ENCODE measurements around the gene PSENEN.

PSENEN gene

DNA sequence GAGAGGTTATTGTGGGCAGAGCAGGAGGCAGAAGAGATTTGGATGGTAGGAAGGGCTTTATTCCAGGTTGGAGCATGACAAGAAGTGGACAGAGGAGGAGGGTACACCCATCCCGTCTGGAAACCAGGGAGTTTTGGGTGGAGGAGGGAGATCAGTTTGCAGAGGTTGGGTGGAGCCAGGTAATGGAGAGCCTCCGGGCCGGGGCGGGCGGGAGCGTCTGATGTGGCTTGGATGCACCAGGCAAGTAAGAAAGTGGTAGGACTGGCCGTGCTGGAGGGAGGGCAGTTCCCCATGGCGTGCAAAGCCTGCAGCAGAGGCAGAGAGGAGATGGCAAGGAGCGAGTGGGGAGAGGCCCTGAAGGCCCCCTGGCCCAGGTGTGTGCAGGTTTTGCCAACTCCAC is 14.1 kb upstream of the PSENEN start (continued):
- TF ChIP-seq, protein P1, sequence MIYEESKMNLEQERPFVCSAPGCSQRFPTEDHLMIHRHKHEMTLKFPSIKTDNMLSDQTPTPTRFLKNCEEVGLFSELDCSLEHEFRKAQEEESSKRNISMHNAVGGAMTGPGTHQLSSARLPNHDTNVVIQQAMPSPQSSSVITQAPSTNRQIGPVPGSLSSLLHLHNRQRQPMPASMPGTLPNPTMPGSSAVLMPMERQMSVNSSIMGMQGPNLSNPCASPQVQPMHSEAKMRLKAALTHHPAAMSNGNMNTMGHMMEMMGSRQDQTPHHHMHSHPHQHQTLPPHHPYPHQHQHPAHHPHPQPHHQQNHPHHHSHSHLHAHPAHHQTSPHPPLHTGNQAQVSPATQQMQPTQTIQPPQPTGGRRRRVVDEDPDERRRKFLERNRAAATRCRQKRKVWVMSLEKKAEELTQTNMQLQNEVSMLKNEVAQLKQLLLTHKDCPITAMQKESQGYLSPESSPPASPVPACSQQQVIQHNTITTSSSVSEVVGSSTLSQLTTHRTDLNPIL (CRISPR knock-in tag; IDR thresholded peaks at IDR 0.05; ENCODE audit: low read depth) = no peak
- no peak for TF ChIP-seq ZFP3 (CRISPR knock-in tag; IDR thresholded peaks at IDR 0.05)
- TF ChIP-seq ZNF70 (CRISPR knock-in tag; IDR thresholded peaks at IDR 0.05) = no peak
- TF ChIP-seq ISL1 (CRISPR knock-in tag; IDR thresholded peaks at IDR 0.05) = no peak
- no peak for TF ChIP-seq PPARA (CRISPR knock-in tag; IDR thresholded peaks at IDR 0.05; ENCODE audit: borderline replicate concordance)
- TF ChIP-seq ZNF8 (CRISPR knock-in tag; IDR thresholded peaks at IDR 0.05) = no peak
- TF ChIP-seq, protein P2, sequence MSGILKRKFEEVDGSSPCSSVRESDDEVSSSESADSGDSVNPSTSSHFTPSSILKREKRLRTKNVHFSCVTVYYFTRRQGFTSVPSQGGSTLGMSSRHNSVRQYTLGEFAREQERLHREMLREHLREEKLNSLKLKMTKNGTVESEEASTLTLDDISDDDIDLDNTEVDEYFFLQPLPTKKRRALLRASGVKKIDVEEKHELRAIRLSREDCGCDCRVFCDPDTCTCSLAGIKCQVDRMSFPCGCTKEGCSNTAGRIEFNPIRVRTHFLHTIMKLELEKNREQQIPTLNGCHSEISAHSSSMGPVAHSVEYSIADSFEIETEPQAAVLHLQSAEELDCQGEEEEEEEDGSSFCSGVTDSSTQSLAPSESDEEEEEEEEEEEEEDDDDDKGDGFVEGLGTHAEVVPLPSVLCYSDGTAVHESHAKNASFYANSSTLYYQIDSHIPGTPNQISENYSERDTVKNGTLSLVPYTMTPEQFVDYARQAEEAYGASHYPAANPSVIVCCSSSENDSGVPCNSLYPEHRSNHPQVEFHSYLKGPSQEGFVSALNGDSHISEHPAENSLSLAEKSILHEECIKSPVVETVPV (CRISPR knock-in tag; IDR thresholded peaks at IDR 0.05) = no peak
- no peak for TF ChIP-seq ZC3H10 (CRISPR knock-in tag; IDR thresholded peaks at IDR 0.05)
- no peak for TF ChIP-seq ZNF565 (CRISPR knock-in tag; conservative IDR thresholded peaks at IDR 0.05; ENCODE audit: low read depth)
- no peak for TF ChIP-seq RARB (CRISPR knock-in tag; IDR thresholded peaks at IDR 0.05)
- no peak for TF ChIP-seq CSDC2 (CRISPR knock-in tag; IDR thresholded peaks at IDR 0.05)
- no peak for TF ChIP-seq OSR1 (CRISPR knock-in tag; IDR thresholded peaks at IDR 0.05)
- TF ChIP-seq ZFP30 (CRISPR knock-in tag; IDR thresholded peaks at IDR 0.05) = no peak

DNA sequence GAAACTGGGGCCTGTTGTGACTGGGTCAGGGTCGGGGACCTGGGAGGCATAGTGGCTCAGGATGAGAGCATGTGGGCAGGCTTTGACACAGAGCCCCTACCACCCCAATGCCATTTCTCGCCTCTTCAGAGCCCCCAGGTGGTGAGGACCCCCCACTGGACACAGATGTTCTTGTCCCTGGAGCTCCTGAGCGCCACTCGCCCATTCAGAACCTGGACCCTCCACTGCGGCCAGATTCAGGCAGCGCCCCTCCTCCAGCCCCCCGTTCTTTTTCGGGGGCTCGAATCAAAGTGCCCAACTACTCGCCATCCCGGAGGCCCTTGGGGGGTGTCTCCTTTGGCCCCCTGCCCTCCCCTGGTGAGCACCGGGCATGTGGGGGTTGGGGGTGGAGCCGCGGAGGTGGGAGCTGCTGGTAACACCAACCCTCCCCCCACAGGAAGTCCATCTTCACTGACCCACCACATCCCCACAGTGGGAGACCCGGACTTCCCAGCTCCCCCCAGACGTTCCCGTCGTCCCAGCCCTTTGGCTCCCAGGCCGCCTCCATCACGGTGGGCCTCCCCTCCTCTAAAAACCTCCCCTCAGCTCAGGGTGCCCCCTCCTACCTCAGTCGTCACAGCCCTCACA is 13.6 kb upstream of the PSENEN start:
- TF ChIP-seq, protein P3, sequence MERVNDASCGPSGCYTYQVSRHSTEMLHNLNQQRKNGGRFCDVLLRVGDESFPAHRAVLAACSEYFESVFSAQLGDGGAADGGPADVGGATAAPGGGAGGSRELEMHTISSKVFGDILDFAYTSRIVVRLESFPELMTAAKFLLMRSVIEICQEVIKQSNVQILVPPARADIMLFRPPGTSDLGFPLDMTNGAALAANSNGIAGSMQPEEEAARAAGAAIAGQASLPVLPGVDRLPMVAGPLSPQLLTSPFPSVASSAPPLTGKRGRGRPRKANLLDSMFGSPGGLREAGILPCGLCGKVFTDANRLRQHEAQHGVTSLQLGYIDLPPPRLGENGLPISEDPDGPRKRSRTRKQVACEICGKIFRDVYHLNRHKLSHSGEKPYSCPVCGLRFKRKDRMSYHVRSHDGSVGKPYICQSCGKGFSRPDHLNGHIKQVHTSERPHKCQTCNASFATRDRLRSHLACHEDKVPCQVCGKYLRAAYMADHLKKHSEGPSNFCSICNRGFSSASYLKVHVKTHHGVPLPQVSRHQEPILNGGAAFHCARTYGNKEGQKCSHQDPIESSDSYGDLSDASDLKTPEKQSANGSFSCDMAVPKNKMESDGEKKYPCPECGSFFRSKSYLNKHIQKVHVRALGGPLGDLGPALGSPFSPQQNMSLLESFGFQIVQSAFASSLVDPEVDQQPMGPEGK (CRISPR knock-in tag; IDR thresholded peaks at IDR 0.05; ENCODE audit: borderline replicate concordance) = no peak
- TF ChIP-seq RARB (CRISPR knock-in tag; IDR thresholded peaks at IDR 0.05) = no peak
- TF ChIP-seq ZNF70 (CRISPR knock-in tag; IDR thresholded peaks at IDR 0.05) = no peak
- no peak for TF ChIP-seq ZNF8 (CRISPR knock-in tag; IDR thresholded peaks at IDR 0.05)
- no peak for TF ChIP-seq TOX (CRISPR knock-in tag; IDR thresholded peaks at IDR 0.05; ENCODE audit: borderline replicate concordance)
- no peak for TF ChIP-seq ARNTL (CRISPR knock-in tag; IDR thresholded peaks at IDR 0.05; ENCODE audit: borderline replicate concordance, low read depth)
- no peak for TF ChIP-seq ZFP30 (CRISPR knock-in tag; IDR thresholded peaks at IDR 0.05)
- no peak for TF ChIP-seq PPARA (CRISPR knock-in tag; IDR thresholded peaks at IDR 0.05; ENCODE audit: borderline replicate concordance)
- no peak for TF ChIP-seq ESRRG (CRISPR knock-in tag; IDR thresholded peaks at IDR 0.05)
- no peak for ATAC-seq

DNA sequence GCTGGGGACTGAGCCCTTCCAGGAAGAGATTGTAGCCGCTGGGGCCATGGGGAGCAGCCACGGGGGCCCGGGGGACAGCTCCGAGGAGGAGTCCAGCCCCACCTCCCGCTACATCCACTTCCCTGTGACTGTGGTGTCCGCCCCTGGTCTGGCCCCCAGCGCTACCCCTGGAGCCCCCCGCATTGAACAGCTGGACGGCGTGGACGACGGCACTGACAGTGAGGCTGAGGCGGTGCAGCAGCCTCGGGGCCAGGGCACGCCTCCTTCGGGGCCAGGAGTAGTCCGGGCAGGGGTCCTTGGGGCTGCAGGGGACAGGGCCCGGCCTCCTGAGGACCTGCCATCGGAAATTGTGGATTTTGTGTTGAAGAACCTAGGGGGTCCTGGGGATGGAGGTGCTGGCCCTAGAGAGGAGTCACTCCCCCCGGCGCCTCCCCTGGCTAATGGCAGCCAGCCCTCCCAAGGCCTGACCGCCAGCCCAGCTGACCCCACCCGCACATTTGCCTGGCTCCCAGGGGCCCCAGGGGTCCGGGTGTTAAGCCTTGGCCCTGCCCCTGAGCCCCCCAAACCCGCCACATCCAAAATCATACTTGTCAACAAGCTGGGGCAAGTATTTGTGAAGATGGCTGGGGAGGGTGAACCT is 12.8 kb upstream of the PSENEN start:
- TF ChIP-seq GLIS3 (CRISPR knock-in tag; IDR thresholded peaks at IDR 0.05) = no peak
- no peak for TF ChIP-seq PPARA (CRISPR knock-in tag; IDR thresholded peaks at IDR 0.05; ENCODE audit: borderline replicate concordance)
- TF ChIP-seq ISL1 (CRISPR knock-in tag; IDR thresholded peaks at IDR 0.05) = no peak
- TF ChIP-seq, protein P4, sequence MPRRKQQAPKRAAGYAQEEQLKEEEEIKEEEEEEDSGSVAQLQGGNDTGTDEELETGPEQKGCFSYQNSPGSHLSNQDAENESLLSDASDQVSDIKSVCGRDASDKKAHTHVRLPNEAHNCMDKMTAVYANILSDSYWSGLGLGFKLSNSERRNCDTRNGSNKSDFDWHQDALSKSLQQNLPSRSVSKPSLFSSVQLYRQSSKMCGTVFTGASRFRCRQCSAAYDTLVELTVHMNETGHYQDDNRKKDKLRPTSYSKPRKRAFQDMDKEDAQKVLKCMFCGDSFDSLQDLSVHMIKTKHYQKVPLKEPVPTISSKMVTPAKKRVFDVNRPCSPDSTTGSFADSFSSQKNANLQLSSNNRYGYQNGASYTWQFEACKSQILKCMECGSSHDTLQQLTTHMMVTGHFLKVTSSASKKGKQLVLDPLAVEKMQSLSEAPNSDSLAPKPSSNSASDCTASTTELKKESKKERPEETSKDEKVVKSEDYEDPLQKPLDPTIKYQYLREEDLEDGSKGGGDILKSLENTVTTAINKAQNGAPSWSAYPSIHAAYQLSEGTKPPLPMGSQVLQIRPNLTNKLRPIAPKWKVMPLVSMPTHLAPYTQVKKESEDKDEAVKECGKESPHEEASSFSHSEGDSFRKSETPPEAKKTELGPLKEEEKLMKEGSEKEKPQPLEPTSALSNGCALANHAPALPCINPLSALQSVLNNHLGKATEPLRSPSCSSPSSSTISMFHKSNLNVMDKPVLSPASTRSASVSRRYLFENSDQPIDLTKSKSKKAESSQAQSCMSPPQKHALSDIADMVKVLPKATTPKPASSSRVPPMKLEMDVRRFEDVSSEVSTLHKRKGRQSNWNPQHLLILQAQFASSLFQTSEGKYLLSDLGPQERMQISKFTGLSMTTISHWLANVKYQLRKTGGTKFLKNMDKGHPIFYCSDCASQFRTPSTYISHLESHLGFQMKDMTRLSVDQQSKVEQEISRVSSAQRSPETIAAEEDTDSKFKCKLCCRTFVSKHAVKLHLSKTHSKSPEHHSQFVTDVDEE (CRISPR knock-in tag; IDR thresholded peaks at IDR 0.05) = no peak
- no peak for TF ChIP-seq CSDC2 (CRISPR knock-in tag; IDR thresholded peaks at IDR 0.05)

More for the DNA sequence above, 12.8 kb upstream of the PSENEN start:
- no peak for ATAC-seq

Measured in SK-N-SH treated with all-trans-retinoic acid at 6 μM for 48 hours (cell line).